H4 (cell line): Measurements from ENCODE around the gene SHISA5. TPM values are rescaled to one million over a fixed set of nuclear protein-coding genes. Genes with fewer than 3 reads are reported as not detected.

ENCODE experiments used
- DNase-seq: peaks from one replicate; pipeline ENCODE4 v3.0.0-alpha.2; 2015; ENCODE audit warnings: low spot score
- total RNA-seq: library from RNA; depleted of rRNA; stranded (reverse); fragments of >200 nt; shearing (Covaris generic); gene quantifications from 2 replicates; pipeline ENCODE4 v1.2.3, GENCODE V29; 2014

Gene SHISA5
- total RNA-seq, 1 experiment from 2014 or later = 100 TPM

- no peak for DNase-seq
Observed at GRCh38 chr3:48431224-48432029, 72.5 kb downstream of the SHISA5 start.

GRCh38 chr3:48430708-48431101 is 73.3 kb downstream of the SHISA5 start:
- DNase-seq = no peak

GRCh38 chr3:48429960-48430707 is 73.8 kb downstream of the SHISA5 start, which contains the start of gene PLXNB1:
TSS of gene PLXNB1 (minus strand) at chr3:48430086. CDS start at chr3:48424611, 5,475 bp downstream.
- no peak for DNase-seq

- no peak for DNase-seq
Observed at GRCh38 chr3:48429317-48429959, 74.5 kb downstream of the SHISA5 start.

GRCh38 chr3:48428572-48429316 is 75.2 kb downstream of the SHISA5 start:
- DNase-seq = no peak

- no peak for DNase-seq
Observed at GRCh38 chr3:48428088-48428571, 75.8 kb downstream of the SHISA5 start.

GRCh38 chr3:48427630-48427962 is 76.4 kb downstream of the SHISA5 start:
- DNase-seq = no peak

- no peak for DNase-seq
Observed at GRCh38 chr3:48426944-48427629, 76.9 kb downstream of the SHISA5 start.

- no peak for DNase-seq
Observed at GRCh38 chr3:48426401-48426909, 77.5 kb downstream of the SHISA5 start.

GRCh38 chr3:48425281-48425812 is 78.6 kb downstream of the SHISA5 start:
- no peak for DNase-seq

GRCh38 chr3:48423883-48424695 is 79.9 kb downstream of the SHISA5 start:
- DNase-seq = no peak

- DNase-seq = no peak
Observed at GRCh38 chr3:48423241-48423882, 80.6 kb downstream of the SHISA5 start.

- no peak for DNase-seq
Observed at GRCh38 chr3:48422681-48423080, 81.3 kb downstream of the SHISA5 start.

GRCh38 chr3:48422272-48422671 is 81.7 kb downstream of the SHISA5 start:
- DNase-seq = no peak

- no peak for DNase-seq
Observed at GRCh38 chr3:48420561-48420960, 83.4 kb downstream of the SHISA5 start.

- DNase-seq = no peak
Observed at GRCh38 chr3:48419597-48419996, 84.4 kb downstream of the SHISA5 start.

GRCh38 chr3:48419149-48419548 is 84.8 kb downstream of the SHISA5 start:
- no peak for DNase-seq

GRCh38 chr3:48418651-48419050 is 85.3 kb downstream of the SHISA5 start:
- no peak for DNase-seq

- no peak for DNase-seq
Observed at GRCh38 chr3:48418140-48418539, 85.8 kb downstream of the SHISA5 start.
